ENCODE results near the gene BCL7C. TPM values are rescaled to one million over a fixed set of nuclear protein-coding genes. Genes with fewer than 3 reads are reported as not detected.
A peak's percentile ranks its signal among the peaks of the same experiment; 100 is the strongest.

Gene BCL7C
- total RNA-seq, 1 experiment from 2014 or later, result 66.9 TPM

GRCh38 chr16:30858829-30859423 lies 35.0 kb downstream of the BCL7C start:
- Histone ChIP-seq H3K79me2 (ENCODE audit: low read depth) (no peaks in the 10 kb centered on the region), H2AFZ (no peak overlapping the region), H4K20me1 (ENCODE audit: insufficient read depth) (no peaks in the 10 kb centered on the region), H3F3A (ENCODE audit: insufficient read depth, low read depth) (peaks cover 27% of the 10 kb centered on the region), H3K36me3 (ENCODE audit: low read depth) (no peaks in the 10 kb centered on the region), H3K4me2 (no peak overlapping the region), H3K4me1 (replicated peaks; ENCODE audit: insufficient read depth) (peaks cover 29% of the 10 kb centered on the region), H3K27me3 (ENCODE audit: insufficient read depth, low read depth) (no peaks in the 10 kb centered on the region), H3K27ac (no peak overlapping the region), H3K9me3 (ENCODE audit: insufficient read depth, low read depth) (no peaks in the 10 kb centered on the region), H3K9me2 (ENCODE audit: insufficient read depth) (no peaks in the 10 kb centered on the region), H3K4me3 (no peak overlapping the region)
- TF ChIP-seq, protein P1, sequence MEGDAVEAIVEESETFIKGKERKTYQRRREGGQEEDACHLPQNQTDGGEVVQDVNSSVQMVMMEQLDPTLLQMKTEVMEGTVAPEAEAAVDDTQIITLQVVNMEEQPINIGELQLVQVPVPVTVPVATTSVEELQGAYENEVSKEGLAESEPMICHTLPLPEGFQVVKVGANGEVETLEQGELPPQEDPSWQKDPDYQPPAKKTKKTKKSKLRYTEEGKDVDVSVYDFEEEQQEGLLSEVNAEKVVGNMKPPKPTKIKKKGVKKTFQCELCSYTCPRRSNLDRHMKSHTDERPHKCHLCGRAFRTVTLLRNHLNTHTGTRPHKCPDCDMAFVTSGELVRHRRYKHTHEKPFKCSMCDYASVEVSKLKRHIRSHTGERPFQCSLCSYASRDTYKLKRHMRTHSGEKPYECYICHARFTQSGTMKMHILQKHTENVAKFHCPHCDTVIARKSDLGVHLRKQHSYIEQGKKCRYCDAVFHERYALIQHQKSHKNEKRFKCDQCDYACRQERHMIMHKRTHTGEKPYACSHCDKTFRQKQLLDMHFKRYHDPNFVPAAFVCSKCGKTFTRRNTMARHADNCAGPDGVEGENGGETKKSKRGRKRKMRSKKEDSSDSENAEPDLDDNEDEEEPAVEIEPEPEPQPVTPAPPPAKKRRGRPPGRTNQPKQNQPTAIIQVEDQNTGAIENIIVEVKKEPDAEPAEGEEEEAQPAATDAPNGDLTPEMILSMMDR (conservative IDR thresholded peaks at IDR 0.05), result no peak
- no peak for TF ChIP-seq EZH2 (IDR thresholded peaks at IDR 0.05; ENCODE audit: low read depth)
- intact Hi-C loops (cut with micrococcal nuclease; ENCODE audit: unreplicated experiment), result no loop called here
- no peak for DNase-seq
- POLR2A ChIA-PET (ENCODE audit: unreplicated experiment), result interaction anchor here (0.7 kb wide), 1 partner anchor 22 kb away, joined by 11 read pairs; no protein-coding TSS in a partner anchor
- no TSS peak for BruUV-seq (replicated peaks)
- CTCF ChIA-PET, result no interaction called here

DNA sequence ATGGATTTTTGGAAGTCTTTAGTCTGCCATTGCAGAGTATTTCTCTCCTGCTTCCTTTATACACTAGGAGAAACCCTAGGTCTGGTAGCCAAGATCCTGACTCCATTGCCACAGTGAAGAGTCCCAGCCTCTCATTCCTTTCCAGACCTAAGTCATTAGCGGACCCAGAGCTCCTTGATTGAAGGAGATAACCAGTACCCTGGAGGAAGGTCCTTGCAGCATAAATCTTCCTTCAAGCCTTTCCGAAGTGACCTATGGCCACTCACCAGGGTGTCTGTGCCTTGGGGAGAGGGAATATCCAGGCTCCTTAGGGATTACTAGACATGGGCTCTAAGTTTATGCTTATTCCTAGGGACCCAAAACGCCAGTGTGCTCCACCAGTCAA lies 35.8 kb downstream of the BCL7C start:
- no TSS peak for BruUV-seq (replicated peaks)
- Histone ChIP-seq H3K36me3 (ENCODE audit: low read depth) (no peaks in the 10 kb centered on the region), H3K9me2 (ENCODE audit: insufficient read depth) (no peaks in the 10 kb centered on the region), H3K79me2 (ENCODE audit: low read depth) (no peaks in the 10 kb centered on the region), H3K4me1 (replicated peaks; ENCODE audit: insufficient read depth) (peaks cover 37% of the 10 kb centered on the region), H4K20me1 (ENCODE audit: insufficient read depth) (no peaks in the 10 kb centered on the region), H3K27ac (no peak overlapping the region), H3K4me3 (no peak overlapping the region), H3K9me3 (ENCODE audit: insufficient read depth, low read depth) (no peaks in the 10 kb centered on the region), H3K27me3 (ENCODE audit: insufficient read depth, low read depth) (no peaks in the 10 kb centered on the region), H2AFZ (no peak overlapping the region), H3K4me2 (no peak overlapping the region), H3F3A (ENCODE audit: insufficient read depth, low read depth) (peaks cover 35% of the 10 kb centered on the region)
- TF ChIP-seq, protein P1 (conservative IDR thresholded peaks at IDR 0.05), result no peak
- TF ChIP-seq EZH2 (IDR thresholded peaks at IDR 0.05; ENCODE audit: low read depth), result no peak
- CTCF ChIA-PET, result no interaction called here
- DNase-seq, result no peak
- intact Hi-C loops (cut with micrococcal nuclease; ENCODE audit: unreplicated experiment), result no loop called here
- POLR2A ChIA-PET (ENCODE audit: unreplicated experiment), result no interaction called here

DNA sequence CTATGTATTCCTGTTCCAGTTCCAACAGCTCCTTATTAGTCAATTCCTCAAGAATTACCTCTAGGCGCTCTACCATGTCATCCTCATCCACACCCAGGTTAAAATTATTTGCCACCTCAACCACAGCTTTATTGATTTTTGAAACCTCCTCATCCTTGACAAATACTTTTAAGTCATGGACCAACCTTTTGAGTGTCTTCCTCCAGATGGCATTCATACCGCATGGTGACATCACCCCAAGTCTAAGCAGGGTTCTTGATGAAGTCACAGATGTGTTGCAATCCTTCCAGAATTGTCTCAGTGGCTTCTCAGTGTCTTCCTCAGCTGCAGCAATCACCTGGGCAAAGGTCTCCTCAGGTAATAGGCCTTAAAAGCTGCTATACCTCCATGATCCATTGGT lies 40.1 kb downstream of the BCL7C start:
- Histone ChIP-seq H3K36me3 (ENCODE audit: low read depth) (no peaks in the 10 kb centered on the region), H2AFZ (no peak overlapping the region), H3K9me2 (ENCODE audit: insufficient read depth) (no peaks in the 10 kb centered on the region), H3K79me2 (ENCODE audit: low read depth) (no peaks in the 10 kb centered on the region), H3K27ac (no peak overlapping the region; the same call in 1 of the 2 replicates), H3K9me3 (ENCODE audit: insufficient read depth, low read depth) (no peaks in the 10 kb centered on the region), H3K27me3 (ENCODE audit: insufficient read depth, low read depth) (no peaks in the 10 kb centered on the region), H3F3A (ENCODE audit: insufficient read depth, low read depth) (peaks cover 39% of the 10 kb centered on the region), H3K4me1 (replicated peaks; ENCODE audit: insufficient read depth) (peaks cover 46% of the 10 kb centered on the region), H3K4me2 (peak overlapping the region; percentile 48), H3K4me3 (no peak overlapping the region), H4K20me1 (ENCODE audit: insufficient read depth) (no peaks in the 10 kb centered on the region)
- peak in 1 of 2 experiments; percentile 95 for DNase-seq
- ChIA-PET CTCF (no interaction called here), POLR2A (ENCODE audit: unreplicated experiment) (no interaction called here)
- no peak for TF ChIP-seq EZH2 (IDR thresholded peaks at IDR 0.05; ENCODE audit: low read depth)
- TF ChIP-seq, protein P1 (conservative IDR thresholded peaks at IDR 0.05), result no peak
- intact Hi-C loops (cut with micrococcal nuclease; ENCODE audit: unreplicated experiment), result no loop called here
- no TSS peak for BruUV-seq (replicated peaks)

All from PC-9 (cell line).